Ovary (tissue), 10 donors: ENCODE measurements around the gene PAX1. TPM values are rescaled to one million over a fixed set of nuclear protein-coding genes. Genes with fewer than 3 reads are reported as not detected.

ENCODE experiments used
- DNase-seq, 5 donors: peaks; one replicate each; pipeline ENCODE4 v3.0.0-alpha.2; 2019 to 2020
- H3K27ac ChIP-seq, 2 donors: fragments of 200-600 bp; one replicate each; pipeline versions ENCODE4 v1.5.1 to v1.8.0; 2019 to 2022
- H3K27me3 ChIP-seq: fragments of 200-600 bp; one replicate; pipeline ENCODE4 v1.8.0; 2022
- H3K36me3 ChIP-seq: fragments of 200-600 bp; sonication (generic); one replicate; pipeline ENCODE4 v1.5.1; 2019
- H3K4me1 ChIP-seq: one replicate; pipeline ENCODE4 v1.8.1; 2013; ENCODE audit warnings: mild to moderate bottlenecking, moderate library complexity; ENCODE audit not compliant: insufficient read depth
- H3K4me3 ChIP-seq: fragments of 200-600 bp; sonication (generic); one replicate; pipeline ENCODE4 v1.5.1; 2017
- H3K9me3 ChIP-seq, 2 donors: fragments of 200-600 bp in 1 of 2; sonication (generic) in 1 of 2; one replicate each; pipeline versions ENCODE4 v1.5.1 to v1.8.1; 2013 to 2019; ENCODE audit warnings: mild to moderate bottlenecking in 1 of 2, moderate library complexity in 1 of 2
- CTCF ChIP-seq, 3 donors: fragments of 450-650 bp in 2 of 3; fragments of 200-600 bp in 1 of 3; IDR thresholded peaks; one replicate each; pipeline versions ENCODE4 v1.5.1 to v1.8.0; 2016 to 2022; ENCODE audit warnings: antibody characterized with exemption in 3 of 3, mild to moderate bottlenecking in 1 of 3
- EP300 ChIP-seq: sonication (generic); formaldehyde crosslinking; IDR thresholded peaks from one replicate; pipeline ENCODE4 v1.6.1; 2017; ENCODE audit warnings: antibody characterized with exemption
- POLR2A ChIP-seq: fragments of 450-650 bp; IDR thresholded peaks from one replicate; pipeline ENCODE4 v1.6.1; 2017; ENCODE audit warnings: antibody characterized with exemption, mild to moderate bottlenecking, moderate library complexity
- WGBS, 3 donors: extraction: QIAGEN DNeasy Blood & Tissue Kit in 1 of 3; methylation state at CpG; one replicate each; pipeline versions ENCODE4 v1.1.5 to v1.1.7; 2013 to 2017; 5-methylcytosine and 5-hydroxymethylcytosine counted together
- intact Hi-C, 4 donors: fragments of 100-400 bp; cut with DNase I; formaldehyde crosslinking; loops; one replicate each; pipeline versions ENCODE4 v1.11.0 to v1.15.1; 2022 to 2023
- long read RNA-seq, 3 donors: library from polyadenylated mRNA in 2 of 3; unstranded in 2 of 3; transcript quantifications; one replicate each; pipeline ENCODE4 v2.0.0 and lab custom pipeline, GENCODE V29; 2021 to 2026
- polyA plus RNA-seq, 2 donors: library from polyadenylated mRNA; stranded (reverse); fragments of 200-250 nt in 1 of 2; fragments of 350-450 nt in 1 of 2; fragmentation: Illumina TruSeq in 1 of 2; extraction: RNeasy Lipid Tissue Mini Kit (QIAGEN cat#74804) in 1 of 2; gene quantifications; one replicate each; pipeline ENCODE4 v1.2.3, GENCODE V29; 2013 to 2014
- total RNA-seq, 7 donors: library from RNA; depleted of rRNA in 2 of 7; stranded (reverse); fragments of >200 nt in 2 of 7; fragmentation: NEBNext Ultra II Directional in 3 of 7; extraction: Animal tissue kit (Norgen Biotek cat#: 25700) in 3 of 7; gene quantifications; one replicate each; pipeline versions ENCODE4 v1.1.0 to v1.2.4, GENCODE V29; 2016 to 2023
- donor health status: DM: no; HTN: no; CAD: no; lungs with moderate emphysema.
- donor health status: DM: no; HTN: no; CAD: no.
- donor health status: Bipolar disorder and iron deficiency.
- donor health status: DM: yes; HTN: yes; CAD: no.
- donor health status: DM: no; HTN: no; CAD: no.
- donor health status: DM: yes; HTN: yes; CAD: no.

PAX1 gene
- total RNA-seq (not detected), polyA plus RNA-seq (not detected)
- long read RNA-seq, donor 1 = 0 reads
- long read RNA-seq, donor 2 = 0 reads
- long read RNA-seq, donor 3 = 0 reads

GRCh38 chr20:21705575-21706260 is at the start of gene PAX1:
Gene PAX1 (plus strand): TSS chr20:21705664. CDS start chr20:21705713, 49 bp downstream.
- Histone ChIP-seq H3K36me3 (no peaks in the 10 kb centered on the region), H3K4me1 (no peaks in the 10 kb centered on the region), H3K27me3 (no peaks in the 10 kb centered on the region), H3K4me3 (no peak within 1 kb of the TSS), H3K9me3 (no peaks in the 10 kb centered on the region), H3K27ac (no peak within 1 kb of the TSS)
- WGBS, 3 donors = 0 to 2% (median 1%) methylated on average over 54 to 73 of the region's 73 CpGs
- TF ChIP-seq CTCF (IDR thresholded peaks at IDR 0.05) = no peak
- TF ChIP-seq POLR2A = no peak
- no peak for DNase-seq
- intact Hi-C loops = no loop called here

GRCh38 chr20:21656308-21657067 is 49.0 kb upstream of the PAX1 start:
- DNase-seq = no peak
- no peak for TF ChIP-seq EP300
- no peak for TF ChIP-seq CTCF (IDR thresholded peaks at IDR 0.05)
- no peak for TF ChIP-seq POLR2A
- no peaks in the 10 kb centered on the region for H3K27me3 ChIP-seq
- WGBS, 3 donors = 67 to 78% (median 73%) methylated on average over 7 of the region's 7 CpGs
- intact Hi-C loops = no loop called here
- H3K4me1 ChIP-seq = no peaks in the 10 kb centered on the region
- no peak overlapping the region for H3K27ac ChIP-seq
- no peaks in the 10 kb centered on the region for H3K9me3 ChIP-seq
- no peaks in the 10 kb centered on the region for H3K36me3 ChIP-seq
- no peak overlapping the region for H3K4me3 ChIP-seq

GRCh38 chr20:21661488-21662055 is 43.9 kb upstream of the PAX1 start:
- Histone ChIP-seq H3K9me3 (no peaks in the 10 kb centered on the region), H3K4me3 (no peak overlapping the region), H3K4me1 (no peaks in the 10 kb centered on the region), H3K36me3 (no peaks in the 10 kb centered on the region), H3K27me3 (no peaks in the 10 kb centered on the region), H3K27ac (no peak overlapping the region)
- TF ChIP-seq EP300 (no peak), CTCF (IDR thresholded peaks at IDR 0.05) (no peak)
- intact Hi-C loops = no loop called here
- DNase-seq = no peak
- 55 to 63% (median 62%) methylated on average over 8 of the region's 8 CpGs for WGBS, 3 donors

GRCh38 chr20:21663465-21663864 is 42.0 kb upstream of the PAX1 start:
- H3K9me3 ChIP-seq = no peaks in the 10 kb centered on the region
- 76 to 85% (median 82%) methylated on average over 2 of the region's 2 CpGs for WGBS, 3 donors
- intact Hi-C loops = no loop called here
- H3K36me3 ChIP-seq = no peaks in the 10 kb centered on the region
- DNase-seq = no peak
- no peaks in the 10 kb centered on the region for H3K27me3 ChIP-seq
- TF ChIP-seq CTCF (IDR thresholded peaks at IDR 0.05) (no peak), POLR2A (no peak), EP300 (no peak)
- H3K27ac ChIP-seq = no peak overlapping the region
- H3K4me1 ChIP-seq = no peaks in the 10 kb centered on the region
- no peak overlapping the region for H3K4me3 ChIP-seq
